ENCODE results near the gene PTPRJ.

DNA sequence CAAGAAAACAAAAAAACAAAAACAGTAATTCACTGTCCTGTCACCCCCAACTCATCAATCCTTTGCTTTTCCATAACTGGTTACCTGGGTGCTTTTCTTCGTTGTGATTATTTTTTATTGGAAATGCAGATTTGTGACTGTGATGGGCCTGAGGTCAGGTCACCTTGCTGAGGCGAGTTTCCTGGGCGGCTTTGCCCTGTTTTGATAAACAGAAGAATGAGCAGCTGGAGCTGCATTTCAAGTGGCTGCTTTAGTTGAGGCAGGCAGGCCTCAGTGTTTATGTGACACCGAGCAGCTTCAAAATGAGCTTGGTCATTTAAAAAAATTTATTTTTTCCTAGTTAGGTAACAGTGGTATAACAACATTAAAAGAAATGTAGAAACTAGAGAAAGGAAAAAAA, 22.2 kb downstream of the PTPRJ start:
- no peak for TF ChIP-seq EZH2 (IDR thresholded peaks at IDR 0.05; ENCODE audit: borderline replicate concordance, low read depth, low read length, poor library complexity, severe bottlenecking)
- TF ChIP-seq, protein P1, sequence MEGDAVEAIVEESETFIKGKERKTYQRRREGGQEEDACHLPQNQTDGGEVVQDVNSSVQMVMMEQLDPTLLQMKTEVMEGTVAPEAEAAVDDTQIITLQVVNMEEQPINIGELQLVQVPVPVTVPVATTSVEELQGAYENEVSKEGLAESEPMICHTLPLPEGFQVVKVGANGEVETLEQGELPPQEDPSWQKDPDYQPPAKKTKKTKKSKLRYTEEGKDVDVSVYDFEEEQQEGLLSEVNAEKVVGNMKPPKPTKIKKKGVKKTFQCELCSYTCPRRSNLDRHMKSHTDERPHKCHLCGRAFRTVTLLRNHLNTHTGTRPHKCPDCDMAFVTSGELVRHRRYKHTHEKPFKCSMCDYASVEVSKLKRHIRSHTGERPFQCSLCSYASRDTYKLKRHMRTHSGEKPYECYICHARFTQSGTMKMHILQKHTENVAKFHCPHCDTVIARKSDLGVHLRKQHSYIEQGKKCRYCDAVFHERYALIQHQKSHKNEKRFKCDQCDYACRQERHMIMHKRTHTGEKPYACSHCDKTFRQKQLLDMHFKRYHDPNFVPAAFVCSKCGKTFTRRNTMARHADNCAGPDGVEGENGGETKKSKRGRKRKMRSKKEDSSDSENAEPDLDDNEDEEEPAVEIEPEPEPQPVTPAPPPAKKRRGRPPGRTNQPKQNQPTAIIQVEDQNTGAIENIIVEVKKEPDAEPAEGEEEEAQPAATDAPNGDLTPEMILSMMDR (conservative IDR thresholded peaks at IDR 0.05; ENCODE audit: low read depth, low read length) = no peak

Measured in A673 (cell line).